ENCODE results near the gene SLIT3. TPM values are rescaled to one million over a fixed set of nuclear protein-coding genes. Genes with fewer than 3 reads are reported as not detected.

SLIT3 gene
- total RNA-seq, 1 experiment from 2014 or later: 0.92 TPM

DNA sequence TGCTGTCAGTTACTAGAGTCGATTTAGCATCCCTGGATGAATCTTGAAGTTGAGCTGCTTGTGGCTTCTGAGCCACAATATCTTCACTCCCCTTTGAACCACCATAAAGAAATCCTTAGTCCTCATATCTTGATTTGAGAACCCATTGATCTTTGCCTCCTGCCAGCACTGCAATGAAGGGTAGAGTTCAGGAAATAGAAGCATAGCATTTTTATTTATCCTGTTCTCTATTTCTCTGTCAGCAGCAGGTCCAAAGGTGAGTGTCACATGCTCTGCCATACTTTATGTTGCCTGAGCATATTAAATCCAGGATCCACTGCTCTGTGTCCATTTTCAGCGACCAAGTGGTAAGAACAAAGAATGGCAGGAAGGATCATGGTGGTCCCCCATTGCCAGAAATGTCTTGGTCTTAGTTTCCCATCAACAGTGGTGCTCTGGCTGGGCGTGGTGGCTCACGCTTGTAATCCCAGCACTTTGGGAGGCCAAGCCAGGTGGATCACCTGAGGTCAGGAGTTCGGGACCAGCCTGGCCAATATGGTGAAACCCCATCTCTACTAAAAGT, 641.6 kb downstream of the SLIT3 start:
- no peak overlapping the region for H4K8ac ChIP-seq (replicated peaks; ENCODE audit: insufficient read length, low read depth, low read length)
- no peaks in the 10 kb centered on the region for H3K79me1 ChIP-seq (ENCODE audit: insufficient read depth, low read depth, low read length, poor library complexity, severe bottlenecking)
- no peaks in the 10 kb centered on the region; the same call in 1 of the 2 replicates for H3K4me1 ChIP-seq (ENCODE audit: insufficient read depth, low read length)
- H4K5ac ChIP-seq (ENCODE audit: insufficient read length, low read depth, low read length): no peak overlapping the region
- H3K9me3 ChIP-seq (ENCODE audit: control insufficient read depth, low read depth, low read length): no peaks in the 10 kb centered on the region
- no peak for TF ChIP-seq CTCF (conservative IDR thresholded peaks at IDR 0.05)
- H3K27me3 ChIP-seq (ENCODE audit: insufficient read depth, low read length): no peaks in the 10 kb centered on the region
- WGBS (ENCODE audit: extremely low coverage, insufficient read length, low lambda C conversion rate): no CpG with 5 or more reads among the region's 5 CpGs
- H2BK12ac ChIP-seq (ENCODE audit: insufficient read length, low read depth, low read length): no peak overlapping the region
- Mint-ChIP-seq H3K27ac (no peak overlapping the region), H3K9me3 (no peaks in the 10 kb centered on the region), H3K36me3 (ENCODE audit: insufficient read depth in 1 of 3, low read depth in 3 of 3) (no peaks in the 10 kb centered on the region), H3K27me3 (ENCODE audit: low read depth) (peaks cover 4% of the 10 kb centered on the region; the same call in 1 of the 2 replicates), H3K4me3 (no peak overlapping the region), H3K4me1 (peaks cover 6 to 11% of the 10 kb centered on the region in 2 experiments)
- H2BK5ac ChIP-seq (ENCODE audit: insufficient read length, low read length): no peak overlapping the region
- H3K4me2 ChIP-seq (ENCODE audit: insufficient read depth, insufficient read length, low read length): no peak overlapping the region
- no peaks in the 10 kb centered on the region for H3K23me2 ChIP-seq (ENCODE audit: insufficient read length, low read depth, low read length, poor library complexity, severe bottlenecking)
- no peak overlapping the region for H3K9ac ChIP-seq (ENCODE audit: extremely low read depth, insufficient read length, low read length)
- no peak overlapping the region for H3T11ph ChIP-seq (ENCODE audit: low read length)
- no peak overlapping the region for H4K91ac ChIP-seq (ENCODE audit: insufficient read length, low read depth, low read length)
- H3K79me2 ChIP-seq (ENCODE audit: insufficient read depth, low read length): no peaks in the 10 kb centered on the region
- no peaks in the 10 kb centered on the region for H4K20me1 ChIP-seq (ENCODE audit: control insufficient read depth, insufficient read depth, insufficient read length)
- no peak overlapping the region for H2AK5ac ChIP-seq (ENCODE audit: insufficient read length, low read length)
- no peak overlapping the region for H2AFZ ChIP-seq (ENCODE audit: low read length)
- H3K14ac ChIP-seq (ENCODE audit: insufficient read depth, low read length): no peak overlapping the region
- no peak overlapping the region for H3K23ac ChIP-seq (ENCODE audit: insufficient read length, low read depth, low read length)
- no peak overlapping the region for H3K18ac ChIP-seq (ENCODE audit: insufficient read length, low read depth, low read length)
- H2BK120ac ChIP-seq (ENCODE audit: low read depth, low read length, poor library complexity, severe bottlenecking): no peak overlapping the region
- H2BK20ac ChIP-seq (ENCODE audit: low read depth, low read length, poor library complexity, severe bottlenecking): no peak overlapping the region
- no peak overlapping the region for H3K56ac ChIP-seq (ENCODE audit: insufficient read length, low read depth, low read length)
- no peak overlapping the region for H2BK15ac ChIP-seq (ENCODE audit: low read depth, low read length)
- no peak overlapping the region for H3K27ac ChIP-seq (ENCODE audit: insufficient read length, low read depth, low read length)
- no peak for DNase-seq
- H3K4ac ChIP-seq (ENCODE audit: low read depth, low read length): no peak overlapping the region
